Upper lobe of left lung (tissue), 6 donors: ENCODE data around the gene SPDYE6. TPM values are rescaled to one million over a fixed set of nuclear protein-coding genes. Genes with fewer than 3 reads are reported as not detected.
"Not testable (repeated sequence)": the region's sequence is repeated elsewhere in the genome, so short reads cannot be mapped to it uniquely, and the experiment has no call there.

Experiments used
- ATAC-seq, 2 donors: fragments of 200-7000 bp; cut with Tn5 transposase; one replicate each; pipeline ENCODE4 v1.9.1; 2022; ENCODE audit warnings: mild to moderate bottlenecking in 2 of 2, moderate library complexity in 2 of 2; ENCODE audit not compliant: low FRiP score in 2 of 2
- DNase-seq, 2 donors: peaks; one replicate each; pipeline ENCODE4 v3.0.0-alpha.2; 2019 to 2020
- H3K27ac ChIP-seq, 4 donors: fragments of 200-600 bp; sonication (generic); one replicate each; pipeline ENCODE4 v1.5.1; 2016 to 2019
- H3K27me3 ChIP-seq, 4 donors: fragments of 200-600 bp; sonication (generic); one replicate each; pipeline ENCODE4 v1.5.1; 2017 to 2019
- H3K36me3 ChIP-seq, 4 donors: fragments of 200-600 bp; sonication (generic); one replicate each; pipeline ENCODE4 v1.5.1; 2016 to 2019
- H3K4me1 ChIP-seq, 4 donors: fragments of 200-600 bp; sonication (generic); one replicate each; pipeline ENCODE4 v1.5.1; 2018 to 2019
- H3K4me3 ChIP-seq, 4 donors: fragments of 200-600 bp; sonication (generic); one replicate each; pipeline ENCODE4 v1.5.1; 2017 to 2019; ENCODE audit warnings: mild to moderate bottlenecking in 2 of 4, moderate library complexity in 1 of 4
- H3K9me3 ChIP-seq, 4 donors: fragments of 200-600 bp; sonication (generic); one replicate each; pipeline ENCODE4 v1.5.1; 2018 to 2019
- EP300 ChIP-seq, 4 donors: sonication (generic); formaldehyde crosslinking; IDR thresholded peaks; one replicate each; pipeline ENCODE4 v1.5.1; 2017; ENCODE audit warnings: antibody characterized with exemption in 4 of 4, control low read depth in 2 of 4
- POLR2A ChIP-seq, 4 donors: fragments of 450-650 bp; IDR thresholded peaks; one replicate each; pipeline ENCODE4 v1.5.1; 2016 to 2017; ENCODE audit warnings: antibody characterized with exemption in 4 of 4, mild to moderate bottlenecking in 2 of 4
- POLR2AphosphoS5 ChIP-seq, 2 donors: sonication (generic); formaldehyde crosslinking; IDR thresholded peaks; one replicate each; pipeline ENCODE4 v1.5.1; 2017; ENCODE audit warnings: antibody characterized with exemption in 2 of 2
- WGBS, 2 donors: methylation state at CpG; one replicate each; pipeline ENCODE4 v1.1.5; 2017 to 2018; 5-methylcytosine and 5-hydroxymethylcytosine counted together
- total RNA-seq, 6 donors: library from RNA; depleted of rRNA in 4 of 6; stranded (reverse); fragments of >200 nt in 4 of 6; gene quantifications; one replicate each; pipeline versions ENCODE4 v1.1.0 to v1.2.1, GENCODE V29; 2016 to 2021
- TF ChIP-seq, protein P1 (sequence below), 6 experiments: fragments of 450-650 bp in 4 of 6; fragments of 200-600 bp in 2 of 6; sonication (generic) in 2 of 6; IDR thresholded peaks; one replicate each; pipeline ENCODE4 v1.5.1; 2016 to 2019; ENCODE audit warnings: antibody characterized with exemption in 6 of 6
- donor health status: DM: no; HTN: no; CAD: no; lungs with moderate emphysema.
- donor health status: DM: no; HTN: yes; CAD: no; lungs with severe emphysema.

The SPDYE6 gene
- total RNA-seq, 6 donors from 2014 or later, result not detected

GRCh38 chr7:102335574-102335973 lies 20.7 kb downstream of the SPDYE6 start:
- H3K27ac ChIP-seq, result not testable (repeated sequence)
- WGBS, 2 donors, result 89 to 90% methylated on average over 7 of the region's 7 CpGs

DNA sequence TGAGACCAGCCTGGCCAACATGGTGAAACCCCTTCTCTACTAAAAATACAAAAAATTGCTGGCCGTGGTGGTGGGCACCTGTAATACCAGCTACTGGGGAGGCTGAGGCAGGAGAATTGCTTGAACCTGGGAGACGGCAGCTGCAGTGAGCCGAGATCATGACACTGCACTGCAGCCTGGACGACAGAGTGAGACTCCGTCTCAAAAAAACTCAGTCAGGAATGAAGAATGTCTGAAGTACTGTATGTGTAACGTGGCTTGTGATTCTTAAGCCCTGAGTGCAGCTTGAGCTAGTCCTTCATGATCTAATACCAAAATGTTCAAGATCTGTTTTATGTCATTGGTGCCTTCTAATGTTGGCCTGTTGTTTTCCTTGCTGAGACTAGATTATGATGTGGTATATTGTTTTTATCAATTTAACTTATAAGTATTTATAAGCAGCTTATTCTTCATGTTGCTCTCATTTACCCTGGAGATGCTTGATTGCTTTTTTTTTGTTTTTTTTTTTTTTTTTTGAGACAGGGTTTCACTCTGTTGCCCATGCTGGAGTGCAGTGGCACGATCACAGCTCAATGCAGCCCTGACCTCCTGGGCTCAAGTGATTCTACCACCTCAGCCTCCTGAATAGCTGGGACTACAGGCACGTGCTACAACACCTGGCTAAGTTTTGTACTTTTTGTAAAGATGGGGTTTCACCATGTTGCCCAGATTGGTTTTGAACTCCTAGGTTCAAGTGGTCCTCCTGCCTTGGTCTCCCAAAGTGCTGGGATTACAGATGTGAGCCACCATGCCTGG lies 25.4 kb downstream of the SPDYE6 start:
- H3K4me3 ChIP-seq, H3K36me3 ChIP-seq, H3K9me3 ChIP-seq, H3K4me1 ChIP-seq, H3K27me3 ChIP-seq, H3K27ac ChIP-seq, ATAC-seq, DNase-seq: not testable (repeated sequence)
- 79 to 86% methylated on average over 8 of the region's 8 CpGs for WGBS, 2 donors

More at GRCh38 chr7:102335574-102335973, 20.7 kb downstream of the SPDYE6 start:
- not testable (repeated sequence) for H3K9me3 ChIP-seq, H3K27me3 ChIP-seq, ATAC-seq, H3K4me3 ChIP-seq, H3K36me3 ChIP-seq, DNase-seq, H3K4me1 ChIP-seq

DNA sequence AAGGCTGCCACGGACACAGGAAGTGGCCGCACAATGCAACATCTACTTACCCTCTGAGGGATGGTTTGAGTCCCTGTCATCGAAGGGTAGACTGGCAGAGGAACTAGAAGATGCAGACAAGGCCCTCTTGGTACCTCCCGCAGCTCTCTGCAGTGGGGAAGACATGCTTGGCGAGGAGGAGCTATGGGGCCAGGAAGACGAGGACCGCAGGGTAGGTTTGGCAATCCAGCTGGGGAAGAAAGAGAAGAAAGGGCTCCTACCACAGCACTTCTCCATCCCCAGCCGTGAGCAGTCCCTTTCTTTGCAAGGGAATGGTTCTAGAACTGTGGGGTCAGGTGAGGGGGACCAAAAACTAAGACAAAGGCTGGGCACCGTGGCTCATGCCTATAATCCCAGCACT lies 26.9 kb downstream of the SPDYE6 start:
- H3K36me3 ChIP-seq, H3K9me3 ChIP-seq, DNase-seq, H3K27me3 ChIP-seq, H3K27ac ChIP-seq, H3K4me3 ChIP-seq, H3K4me1 ChIP-seq, ATAC-seq: not testable (repeated sequence)
- 66% methylated on average over 9 of the region's 9 CpGs; no CpG with 5 or more reads in 1 of the 2 donors for WGBS, 2 donors

GRCh38 chr7:102328863-102329262 lies 27.4 kb downstream of the SPDYE6 start:
- not testable (repeated sequence) for H3K4me3 ChIP-seq, H3K36me3 ChIP-seq, H3K27ac ChIP-seq, H3K4me1 ChIP-seq, ATAC-seq, H3K27me3 ChIP-seq, H3K9me3 ChIP-seq, DNase-seq
- 45 to 55% methylated on average over 4 to 5 of the region's 5 CpGs for WGBS, 2 donors

DNA sequence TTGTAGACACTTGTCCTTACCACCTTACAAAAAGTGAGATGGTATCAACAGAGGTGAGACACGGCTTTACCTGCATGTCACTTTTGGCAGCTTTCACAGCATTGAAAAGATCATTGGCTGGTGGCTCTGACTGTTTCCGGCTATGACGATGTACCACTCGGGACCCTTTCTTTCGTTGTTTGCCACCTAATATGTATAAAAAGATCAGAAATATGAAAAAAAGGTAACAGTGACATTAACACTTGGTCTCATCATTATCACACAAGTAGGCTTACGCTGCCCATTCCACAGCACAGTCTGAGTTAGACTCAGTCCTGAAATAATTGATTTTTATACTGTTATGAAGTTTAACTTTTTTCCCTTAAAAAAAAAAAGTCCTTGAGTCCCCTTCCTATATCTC lies 29.1 kb downstream of the SPDYE6 start:
- not testable (repeated sequence) for DNase-seq, ATAC-seq, H3K9me3 ChIP-seq, H3K36me3 ChIP-seq, H3K27ac ChIP-seq, H3K27me3 ChIP-seq, H3K4me1 ChIP-seq, H3K4me3 ChIP-seq
- 79 to 91% methylated on average over 6 of the region's 6 CpGs for WGBS, 2 donors

DNA sequence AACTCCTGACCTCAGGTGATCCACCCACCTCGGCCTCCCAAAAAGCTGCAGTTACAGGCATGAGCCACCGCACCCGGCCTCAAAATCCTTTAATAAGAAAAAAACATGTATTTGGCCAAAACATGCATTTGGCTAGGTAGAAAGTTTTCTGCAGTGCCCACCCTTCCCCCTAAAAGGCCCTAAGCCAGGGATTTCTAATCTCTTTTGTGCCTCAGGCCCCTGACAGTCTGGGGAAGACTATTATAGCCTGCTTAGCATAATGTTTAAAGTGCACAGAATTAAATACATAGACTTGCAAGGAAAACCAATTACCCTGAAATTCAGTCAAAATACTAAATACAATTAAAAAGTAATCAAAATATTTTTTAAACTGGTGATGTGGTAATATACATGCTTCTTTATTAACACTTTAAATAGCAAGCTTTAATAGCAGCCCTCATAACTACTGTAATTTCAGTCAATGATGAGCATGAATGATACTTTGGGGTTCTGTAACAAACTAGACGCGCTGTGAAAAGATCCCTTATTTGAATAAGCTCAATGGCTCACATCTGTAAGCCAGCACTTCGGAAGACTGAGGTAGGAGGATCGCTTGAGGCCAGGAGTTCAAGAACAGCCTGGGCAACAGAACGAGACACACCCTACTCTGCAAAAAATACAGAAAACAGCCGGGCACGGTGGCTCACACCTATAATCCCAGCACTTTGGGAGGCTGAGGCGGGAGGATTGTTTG lies 29.9 kb downstream of the SPDYE6 start:
- 91 to 94% methylated on average over 11 of the region's 11 CpGs for WGBS, 2 donors
- no peaks in the 10 kb centered on the region for H3K9me3 ChIP-seq
- TF ChIP-seq POLR2AphosphoS5 (IDR thresholded peaks at IDR 0.05), result no peak
- TF ChIP-seq, protein P1, sequence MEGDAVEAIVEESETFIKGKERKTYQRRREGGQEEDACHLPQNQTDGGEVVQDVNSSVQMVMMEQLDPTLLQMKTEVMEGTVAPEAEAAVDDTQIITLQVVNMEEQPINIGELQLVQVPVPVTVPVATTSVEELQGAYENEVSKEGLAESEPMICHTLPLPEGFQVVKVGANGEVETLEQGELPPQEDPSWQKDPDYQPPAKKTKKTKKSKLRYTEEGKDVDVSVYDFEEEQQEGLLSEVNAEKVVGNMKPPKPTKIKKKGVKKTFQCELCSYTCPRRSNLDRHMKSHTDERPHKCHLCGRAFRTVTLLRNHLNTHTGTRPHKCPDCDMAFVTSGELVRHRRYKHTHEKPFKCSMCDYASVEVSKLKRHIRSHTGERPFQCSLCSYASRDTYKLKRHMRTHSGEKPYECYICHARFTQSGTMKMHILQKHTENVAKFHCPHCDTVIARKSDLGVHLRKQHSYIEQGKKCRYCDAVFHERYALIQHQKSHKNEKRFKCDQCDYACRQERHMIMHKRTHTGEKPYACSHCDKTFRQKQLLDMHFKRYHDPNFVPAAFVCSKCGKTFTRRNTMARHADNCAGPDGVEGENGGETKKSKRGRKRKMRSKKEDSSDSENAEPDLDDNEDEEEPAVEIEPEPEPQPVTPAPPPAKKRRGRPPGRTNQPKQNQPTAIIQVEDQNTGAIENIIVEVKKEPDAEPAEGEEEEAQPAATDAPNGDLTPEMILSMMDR (IDR thresholded peaks at IDR 0.05), result no peak
- TF ChIP-seq EP300 (IDR thresholded peaks at IDR 0.05), result no peak
- TF ChIP-seq POLR2A (IDR thresholded peaks at IDR 0.05), result no peak
- no peaks in the 10 kb centered on the region for H3K27me3 ChIP-seq
- H3K4me1 ChIP-seq, result peaks cover 0 to 5% (median 0%) of the 10 kb centered on the region in 4 donors
- DNase-seq (no peak), ATAC-seq (no peak)
- H3K4me3 ChIP-seq, result no peak overlapping the region
- no peaks in the 10 kb centered on the region for H3K36me3 ChIP-seq
- no peak overlapping the region for H3K27ac ChIP-seq

DNA sequence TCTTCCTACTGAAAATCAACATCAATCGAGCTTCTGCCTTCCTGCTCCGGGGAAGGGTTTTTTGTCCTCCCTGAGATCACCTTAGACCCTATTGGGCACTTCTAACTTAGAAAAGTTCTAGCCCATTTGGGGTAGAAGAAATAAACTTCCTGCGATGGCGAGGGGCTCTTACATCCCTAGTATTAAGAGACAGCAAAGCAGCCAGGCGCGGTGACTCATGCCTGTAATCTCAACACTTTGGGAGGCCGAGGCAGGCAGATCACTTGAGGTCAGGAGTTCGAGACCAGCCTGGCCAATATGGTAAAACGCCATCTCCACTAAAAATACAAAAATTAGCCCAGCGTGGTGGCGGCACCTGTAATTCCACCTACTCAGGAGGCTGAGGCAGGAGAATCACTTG lies 31.1 kb downstream of the SPDYE6 start:
- H3K27ac ChIP-seq, ATAC-seq, H3K4me3 ChIP-seq, DNase-seq, H3K27me3 ChIP-seq, H3K36me3 ChIP-seq, H3K9me3 ChIP-seq: not testable (repeated sequence)
- H3K4me1 ChIP-seq, result peaks cover 0 to 14% (median 0%) of the 10 kb centered on the region in 4 donors
- WGBS, 2 donors, result 86 to 95% methylated on average over 11 of the region's 11 CpGs

GRCh38 chr7:102323914-102324195 lies 32.4 kb downstream of the SPDYE6 start:
- no peak for TF ChIP-seq POLR2AphosphoS5 (IDR thresholded peaks at IDR 0.05)
- Histone ChIP-seq H3K27ac (no peak overlapping the region), H3K9me3 (no peaks in the 10 kb centered on the region), H3K27me3 (no peaks in the 10 kb centered on the region), H3K4me1 (peaks cover 0 to 14% (median 6%) of the 10 kb centered on the region in 4 donors), H3K36me3 (no peaks in the 10 kb centered on the region), H3K4me3 (no peak overlapping the region)
- WGBS, 2 donors, result 93 to 96% methylated on average over 5 of the region's 5 CpGs
- no peak for DNase-seq
- ATAC-seq, result no peak
